ENCODE results near the gene TMEM9. TPM values are rescaled to one million over a fixed set of nuclear protein-coding genes. Genes with fewer than 3 reads are reported as not detected.

TMEM9 gene
- total and polyA plus RNA-seq, 2 of the 8 experiments (the other 6 are each of a cell fraction or from before 2014, with no cell fraction given): 79.9 to 181 TPM

GRCh38 chr1:201125800-201126199, 28.5 kb downstream of the TMEM9 start (continued):
- no peak for TF ChIP-seq SRF (IDR thresholded peaks at IDR 0.05; ENCODE audit: low read depth, low read length)
- TF ChIP-seq SP1 (IDR thresholded peaks at IDR 0.05; ENCODE audit: low read depth, low read length): no peak
- TF ChIP-seq EGR1 (IDR thresholded peaks at IDR 0.05; ENCODE audit: borderline replicate concordance, low read depth, low read length): no peak
- no peak for TF ChIP-seq RXRA (IDR thresholded peaks at IDR 0.05; ENCODE audit: insufficient read depth, low read depth, low read length)
- TF ChIP-seq SIX5 (IDR thresholded peaks at IDR 0.05; ENCODE audit: low read depth, low read length): no peak
- TF ChIP-seq CHD2 (IDR thresholded peaks at IDR 0.05; ENCODE audit: low read length): no peak
- TF ChIP-seq JUND (IDR thresholded peaks at IDR 0.05; ENCODE audit: low read length): no peak
- TF ChIP-seq HDAC2 (IDR thresholded peaks at IDR 0.05; ENCODE audit: borderline replicate concordance in 1 of 2, low read depth in 2 of 2, low read length in 2 of 2): no peak
